AG09319 (cell line): ENCODE measurements around the gene JAK2.

Source experiments
- DNase-seq: peaks from one replicate; pipeline ENCODE4 v3.0.0-alpha.2; 2010; ENCODE audit warnings: low read depth; ENCODE audit errors: extremely low read depth
- CTCF ChIP-seq: IDR thresholded peaks from 2 replicates; pipeline ENCODE4 v1.5.1; 2011; ENCODE audit warnings: low read depth, mild to moderate bottlenecking, inconsistent platforms, low read length, moderate library complexity

Gene JAK2

GRCh38 chr9:4969130-4969529 lies 15.9 kb upstream of the JAK2 start:
- TF ChIP-seq CTCF = no peak
- no peak for DNase-seq

- no peak for DNase-seq
- no peak for TF ChIP-seq CTCF
Measured at GRCh38 chr9:4970970-4971641, 14.0 kb upstream of the JAK2 start.

GRCh38 chr9:4973246-4973645 lies 11.8 kb upstream of the JAK2 start:
- DNase-seq = no peak
- TF ChIP-seq CTCF = no peak

- DNase-seq = no peak
Measured at GRCh38 chr9:4973902-4974301, 11.2 kb upstream of the JAK2 start.

GRCh38 chr9:4979239-4979638 lies 5.8 kb upstream of the JAK2 start:
- DNase-seq = no peak
- TF ChIP-seq CTCF = no peak

More at GRCh38 chr9:4973902-4974301, 11.2 kb upstream of the JAK2 start:
- no peak for TF ChIP-seq CTCF

- no peak for TF ChIP-seq CTCF
- no peak for DNase-seq
Measured at GRCh38 chr9:4980086-4980727, 4.9 kb upstream of the JAK2 start.

GRCh38 chr9:4982721-4983482 lies 2.2 kb upstream of the JAK2 start:
- no peak for DNase-seq
- TF ChIP-seq CTCF = no peak
